ENCODE results near the gene AMELX.

DNA sequence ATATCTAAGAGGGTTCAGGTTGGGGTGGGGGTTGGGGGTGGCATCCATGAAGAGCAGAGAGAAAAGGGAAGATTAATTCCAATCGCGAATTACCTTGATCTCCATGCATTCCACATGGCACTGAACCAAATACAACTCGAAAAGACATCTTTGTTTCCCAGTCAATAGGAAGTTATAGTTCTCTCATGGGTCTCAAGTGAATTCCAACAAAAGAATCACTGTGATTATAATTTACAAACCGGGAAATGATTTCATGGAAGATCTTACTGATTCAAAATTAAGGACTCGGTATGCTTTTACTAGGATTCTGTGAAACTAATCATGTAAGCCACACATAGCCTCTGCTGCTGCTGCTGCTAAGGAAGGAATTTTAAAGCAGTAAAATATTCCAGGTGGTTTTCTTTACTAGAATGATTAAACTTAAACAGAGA lies 26.6 kb upstream of the AMELX start:
- TF ChIP-seq CTCF (IDR thresholded peaks at IDR 0.05; ENCODE audit: insufficient read depth, low read depth, low read length) (no peak), EZH2 (IDR thresholded peaks at IDR 0.05; ENCODE audit: insufficient read depth, low read length) (no peak)

Measured in astrocyte (in vitro differentiated cells and primary cell).